DMS79 treated with DMSO at 0.1 percent for 48 hours (cell line): ENCODE results near the gene ADA.
"Not testable (repeated sequence)": the region's sequence is repeated elsewhere in the genome, so short reads cannot be mapped to it uniquely, and the experiment has no call there.

Experiments
- DNase-seq: peaks from one replicate; lab custom pipeline; 2025; lab: John Stamatoyannopoulos, UW

The ADA gene

GRCh38 chr20:44678990-44679611 lies 27.6 kb upstream of the ADA start:
- no peak for DNase-seq

GRCh38 chr20:44678242-44678641 lies 26.7 kb upstream of the ADA start:
- no peak for DNase-seq

- not testable (repeated sequence) for DNase-seq
Observed at GRCh38 chr20:44672318-44672902, 20.9 kb upstream of the ADA start.

- DNase-seq, result not testable (repeated sequence)
Observed at GRCh38 chr20:44671541-44671940, 20.0 kb upstream of the ADA start.

GRCh38 chr20:44670851-44671250 lies 19.4 kb upstream of the ADA start:
- DNase-seq, result not testable (repeated sequence)

GRCh38 chr20:44666066-44666465 lies 14.6 kb upstream of the ADA start:
- DNase-seq, result no peak

- no peak for DNase-seq
Observed at GRCh38 chr20:44664131-44664530, 12.6 kb upstream of the ADA start.

GRCh38 chr20:44662261-44662660 lies 10.8 kb upstream of the ADA start:
- DNase-seq, result no peak

GRCh38 chr20:44660581-44660980 lies 9.1 kb upstream of the ADA start:
- no peak for DNase-seq

- DNase-seq, result no peak
Observed at GRCh38 chr20:44659931-44660330, 8.4 kb upstream of the ADA start.

GRCh38 chr20:44658810-44659209 lies 7.3 kb upstream of the ADA start:
- DNase-seq, result no peak

- DNase-seq, result no peak
Observed at GRCh38 chr20:44657875-44658274, 6.4 kb upstream of the ADA start.

- no peak for DNase-seq
Observed at GRCh38 chr20:44656448-44656847, 4.9 kb upstream of the ADA start.

- not testable (repeated sequence) for DNase-seq
Observed at GRCh38 chr20:44654210-44654609, 2.7 kb upstream of the ADA start.

GRCh38 chr20:44653546-44653945 lies 2.0 kb upstream of the ADA start:
- DNase-seq, result no peak

GRCh38 chr20:44651434-44651683 lies 140 bp downstream of the ADA start:
- no peak for DNase-seq

- no peak for DNase-seq
Observed at GRCh38 chr20:44650771-44651433, 597 bp downstream of the ADA start.

- no peak for DNase-seq
Observed at GRCh38 chr20:44649976-44650375, 1.5 kb downstream of the ADA start.

GRCh38 chr20:44649126-44649525 lies 2.4 kb downstream of the ADA start:
- DNase-seq, result no peak

GRCh38 chr20:44648579-44648978 lies 2.9 kb downstream of the ADA start:
- DNase-seq, result no peak

- DNase-seq, result no peak
Observed at GRCh38 chr20:44648068-44648467, 3.4 kb downstream of the ADA start.

GRCh38 chr20:44646641-44647274 lies 4.7 kb downstream of the ADA start:
- DNase-seq, result no peak

- no peak for DNase-seq
Observed at GRCh38 chr20:44646023-44646640, 5.4 kb downstream of the ADA start.
